H1 (cell line): ENCODE measurements around the gene TMEM63A. TPM values are rescaled to one million over a fixed set of nuclear protein-coding genes. Genes with fewer than 3 reads are reported as not detected.

Source experiments
- CTCF ChIA-PET: fragments of 300-600 bp; sonication (Branson Sonifier 250); formaldehyde crosslinking; loops from one replicate; lab custom pipeline; 2021; ENCODE audit not compliant: partially characterized antibody; lab: Charles Lee
- POLR2A ChIA-PET: fragments of 300-600 bp; sonication (Branson Sonifier 250); formaldehyde crosslinking; loops from one replicate; lab custom pipeline; 2021; ENCODE audit warnings: inconsistent platforms; ENCODE audit not compliant: partially characterized antibody; lab: Charles Lee
- DNase-seq, 2 experiments: peaks; one replicate each; pipeline versions ENCODE4 v3.0.0 to v3.0.0-alpha.2; 2010 to 2022; ENCODE audit warnings: low spot score in 2 of 2, low read depth in 1 of 2, mixed read lengths in 1 of 2
- FAIRE-seq: peaks from 2 replicates; lab custom pipeline; 2011; peaks lifted over from hg19 to GRCh38; lab: Jason Lieb, UNC
- H2AFZ ChIP-seq: 2 replicates; pipeline ENCODE4 v1.8.1; 2012; ENCODE audit warnings: low read length, inconsistent platforms
- H2AK5ac ChIP-seq: 2 replicates; pipeline ENCODE4 v1.6.1; 2013; ENCODE audit warnings: low read depth, low read length
- H2BK120ac ChIP-seq: replicated peaks from 2 replicates; pipeline ENCODE3; 2013; ENCODE audit warnings: low read depth, low read length, inconsistent platforms
- H2BK12ac ChIP-seq: 2 replicates; pipeline ENCODE4 v1.6.1; 2013; ENCODE audit warnings: low read depth, low read length
- H2BK15ac ChIP-seq: 2 replicates; pipeline ENCODE4 v1.6.1; 2013; ENCODE audit warnings: low read length
- H2BK20ac ChIP-seq: 2 replicates; pipeline ENCODE4 v1.6.1; 2013; ENCODE audit warnings: low read length
- H2BK5ac ChIP-seq: 2 replicates; pipeline ENCODE4 v1.6.1; 2013; ENCODE audit warnings: low read depth, low read length
- H3K14ac ChIP-seq: 2 replicates; pipeline ENCODE4 v1.6.1; 2013; ENCODE audit warnings: inconsistent platforms; ENCODE audit not compliant: insufficient read length
- H3K18ac ChIP-seq: 2 replicates; pipeline ENCODE4 v1.6.1; 2013; ENCODE audit warnings: low read length; ENCODE audit errors: extremely low read depth
- H3K23ac ChIP-seq: 2 replicates; pipeline ENCODE4 v1.6.1; 2013; ENCODE audit warnings: inconsistent platforms; ENCODE audit not compliant: insufficient read length
- H3K23me2 ChIP-seq: 2 replicates; pipeline ENCODE4 v1.6.1; 2013; ENCODE audit warnings: low read depth, low read length
- H3K27ac ChIP-seq: 2 replicates; pipeline ENCODE4 v1.6.1; 2011; ENCODE audit warnings: low read depth, low read length, inconsistent platforms
- H3K27me3 ChIP-seq, 4 experiments: replicated peaks in 1 of 4; 1 replicate in 1 of 4; 2 replicates in 3 of 4; pipeline versions ENCODE4 v1.6.1 to v1.8.1; 2011 to 2013; ENCODE audit warnings: low read length in 3 of 4, mild to moderate bottlenecking in 3 of 4, inconsistent platforms in 2 of 4, mixed read lengths in 2 of 4, moderate library complexity in 1 of 4; ENCODE audit not compliant: control insufficient read depth in 3 of 4, insufficient read depth in 3 of 4; ENCODE audit errors: extremely low read depth in 1 of 4
- H3K36me3 ChIP-seq, 4 experiments: 2 replicates each; pipeline versions ENCODE4 v1.6.1 to v1.8.1; 2011 to 2013; ENCODE audit warnings: mild to moderate bottlenecking in 4 of 4, low read length in 3 of 4, moderate library complexity in 2 of 4, control low read depth in 1 of 4, inconsistent platforms in 1 of 4; ENCODE audit not compliant: insufficient read depth in 4 of 4, control insufficient read depth in 2 of 4
- H3K4ac ChIP-seq: replicated peaks from 2 replicates; pipeline ENCODE3; 2013; ENCODE audit warnings: low read length, low read depth, mixed read lengths, inconsistent platforms; ENCODE audit not compliant: insufficient read length
- H3K4me1 ChIP-seq, 4 experiments: replicated peaks in 1 of 4; 1 replicate in 1 of 4; 2 replicates in 3 of 4; pipeline versions ENCODE4 v1.6.1 to v1.8.1; 2011 to 2013; ENCODE audit warnings: low read length in 3 of 4, inconsistent platforms in 2 of 4, mixed read lengths in 1 of 4; ENCODE audit not compliant: insufficient read depth in 4 of 4, control insufficient read depth in 3 of 4
- H3K4me2 ChIP-seq, 2 experiments: 2 replicates each; pipeline versions ENCODE4 v1.6.1 to v1.8.1; 2011 to 2013; ENCODE audit warnings: low read depth in 2 of 2, low read length in 2 of 2, control low read depth in 1 of 2, inconsistent platforms in 1 of 2, mild to moderate bottlenecking in 1 of 2; ENCODE audit not compliant: insufficient read depth in 1 of 2
- H3K4me3 ChIP-seq, 4 experiments: fragments of 200-600, 300-600 bp in 1 of 4; sonication (generic), shearing (Covaris generic), sonication (Bioruptor Twin) in 1 of 4; 2 replicates each; pipeline versions ENCODE4 v1.5.1 to v1.8.1; 2011 to 2016; ENCODE audit warnings: low read length in 4 of 4, low read depth in 3 of 4, control low read depth in 2 of 4, inconsistent platforms in 2 of 4, mild to moderate bottlenecking in 2 of 4, mixed read lengths in 1 of 4, moderate library complexity in 1 of 4; ENCODE audit not compliant: insufficient read depth in 2 of 4; ENCODE audit errors: extremely low read depth in 1 of 4
- H3K56ac ChIP-seq: replicated peaks from 2 replicates; pipeline ENCODE3; 2013; ENCODE audit warnings: low read depth, mild to moderate bottlenecking, mixed read lengths, low read length, inconsistent platforms; ENCODE audit not compliant: insufficient read length
- H3K79me1 ChIP-seq: 2 replicates; pipeline ENCODE4 v1.6.1; 2013; ENCODE audit warnings: low read depth, low read length, control low read depth
- H3K79me2 ChIP-seq, 2 experiments: 2 replicates each; pipeline versions ENCODE4 v1.6.1 to v1.8.1; 2012 to 2013; ENCODE audit warnings: low read length in 2 of 2, mild to moderate bottlenecking in 2 of 2, inconsistent platforms in 1 of 2; ENCODE audit not compliant: insufficient read depth in 2 of 2, control insufficient read depth in 1 of 2
- H3K9ac ChIP-seq, 4 experiments: replicated peaks in 1 of 4; 1 replicate in 1 of 4; 2 replicates in 3 of 4; pipeline versions ENCODE4 v1.6.1 to v1.8.1; 2011 to 2013; ENCODE audit warnings: low read depth in 3 of 4, low read length in 3 of 4, control low read depth in 2 of 4, mild to moderate bottlenecking in 2 of 4, moderate library complexity in 2 of 4, inconsistent platforms in 1 of 4; ENCODE audit errors: extremely low read depth in 1 of 4
- H3K9me3 ChIP-seq, 2 experiments: 2 replicates each; pipeline versions ENCODE4 v1.6.1 to v1.8.1; 2012 to 2013; ENCODE audit warnings: mild to moderate bottlenecking in 2 of 2, moderate library complexity in 2 of 2, control low read depth in 1 of 2, inconsistent platforms in 1 of 2, low read depth in 1 of 2, low read length in 1 of 2, mixed read lengths in 1 of 2; ENCODE audit not compliant: insufficient read depth in 2 of 2
- H4K20me1 ChIP-seq, 2 experiments: replicated peaks in 1 of 2; 2 replicates each; pipeline versions ENCODE3 to v1.8.1; 2011 to 2013; ENCODE audit warnings: inconsistent platforms in 2 of 2, low read length in 2 of 2, mild to moderate bottlenecking in 1 of 2; ENCODE audit not compliant: insufficient read depth in 2 of 2, control insufficient read depth in 1 of 2
- H4K5ac ChIP-seq: 2 replicates; pipeline ENCODE4 v1.6.1; 2013; ENCODE audit warnings: low read length, low read depth, mixed read lengths, inconsistent platforms; ENCODE audit not compliant: insufficient read length
- H4K8ac ChIP-seq: 2 replicates; pipeline ENCODE4 v1.8.0; 2013; ENCODE audit warnings: mild to moderate bottlenecking, moderate library complexity, low read length, inconsistent platforms; ENCODE audit not compliant: insufficient read depth; ENCODE audit errors: extremely low read depth
- H4K91ac ChIP-seq: replicated peaks from 2 replicates; pipeline ENCODE3; 2013; ENCODE audit warnings: low read length, mixed read lengths, inconsistent platforms; ENCODE audit not compliant: insufficient read length
- ASH2L ChIP-seq: fragments of 200-600, 300-600 bp; sonication (generic); IDR thresholded peaks from one replicate; pipeline ENCODE4 v1.7.1; 2017; ENCODE audit warnings: low read length
- ATF2 ChIP-seq: IDR thresholded peaks from 2 replicates; pipeline ENCODE4 v1.6.1; 2012; ENCODE audit warnings: low read length, inconsistent platforms
- USF2 ChIP-seq: IDR thresholded peaks from 2 replicates; pipeline ENCODE4 v1.6.1; 2011; ENCODE audit warnings: low read length, improper control_type of control experiment
- ZNF274 ChIP-seq: IDR thresholded peaks from 2 replicates; pipeline ENCODE4 v1.7.0; 2012; ENCODE audit warnings: low read length, borderline replicate concordance; ENCODE audit errors: extremely low read depth
- whole genome bisulfite sequencing, 2 experiments: shearing (Covaris generic) in 1 of 2; methylation state at CpG; one replicate each; pipeline versions ENCODE4 v1.1.6 to v1.1.7; 2013 to 2015; ENCODE audit warnings: low lambda C conversion rate in 2 of 2, mixed read lengths in 2 of 2, inconsistent platforms in 1 of 2, low coverage in 1 of 2, missing lambda C conversion rate in 1 of 2; ENCODE audit not compliant: insufficient replicate concordance in 2 of 2, insufficient coverage in 1 of 2, insufficient read length in 1 of 2; ENCODE audit errors: extremely low coverage in 1 of 2, missing lambda C conversion rate in 1 of 2; 5-methylcytosine and 5-hydroxymethylcytosine counted together
- polyA plus RNA-seq, 7 experiments: library from polyadenylated mRNA; depleted of rRNA in 3 of 7; stranded (reverse) in 5 of 7; unstranded in 2 of 7; fragments of >200 nt in 5 of 7; fragments of 200-250 nt in 2 of 7; gene quantifications; 1 replicate in 5 of 7; 2 replicates in 1 of 7; 4 replicates in 1 of 7; pipeline versions ENCODE4 v1.2.1 to v1.2.3, GENCODE V29; 2011 to 2013; ENCODE audit warnings: missing spikeins in 2 of 7, mixed read lengths in 2 of 7
- total RNA-seq: library from RNA; stranded (reverse); fragmentation: NEBNext Ultra II Directional; extraction: Animal tissue kit (Norgen Biotek cat#: 25700); gene quantifications from 2 replicates; pipeline ENCODE4 v1.2.1, GENCODE V29; 2021

The TMEM63A gene
- total and polyA plus RNA-seq, 2 of the 8 experiments (the other 6 are each of a cell fraction or from before 2014, with no cell fraction given), result 26.1 to 55.4 TPM

DNA sequence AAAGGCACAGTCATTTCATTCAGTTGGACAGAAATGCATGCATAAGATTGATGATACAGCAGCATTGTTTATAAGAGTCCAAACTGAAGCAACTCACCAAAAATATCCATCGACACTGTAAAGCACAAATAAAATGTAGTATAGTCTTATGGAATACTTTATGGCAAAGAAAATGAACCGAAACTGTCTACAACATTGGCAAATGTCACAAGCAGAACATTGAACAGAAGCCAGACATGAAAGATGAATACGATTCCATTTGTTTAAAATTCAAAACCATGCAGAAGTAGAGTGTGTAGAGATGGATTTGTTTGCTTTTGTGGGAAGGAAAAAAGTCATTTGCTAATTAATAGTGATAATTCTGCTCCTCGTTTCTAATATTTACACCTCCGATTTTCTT lies 14.3 kb upstream of the TMEM63A start:
- Histone ChIP-seq H3K14ac (no peak overlapping the region), H2BK15ac (no peak overlapping the region), H3K4me1 (peaks cover 0 to 21% (median 19%) of the 10 kb centered on the region in 4 experiments; a peak in 6 of 7 replicates), H4K20me1 (no peaks in the 10 kb centered on the region), H2BK5ac (no peak overlapping the region), H3K9me3 (no peaks in the 10 kb centered on the region), H2BK20ac (no peak overlapping the region), H3K27me3 (no peaks in the 10 kb centered on the region), H3K4me2 (no peak overlapping the region), H3K9ac (no peak overlapping the region), H2AK5ac (no peak overlapping the region), H3K56ac (no peak overlapping the region), H3K4ac (no peak overlapping the region), H3K79me1 (no peaks in the 10 kb centered on the region), H3K18ac (no peak overlapping the region), H3K23ac (no peak overlapping the region), H2BK12ac (no peak overlapping the region), H4K91ac (no peak overlapping the region), H2BK120ac (no peak overlapping the region), H2AFZ (no peak overlapping the region), H3K36me3 (no peaks in the 10 kb centered on the region), H3K23me2 (no peaks in the 10 kb centered on the region), H4K8ac (no peak overlapping the region), H3K27ac (no peak overlapping the region), H3K4me3 (no peak overlapping the region), H3K79me2 (no peaks in the 10 kb centered on the region), H4K5ac (no peak overlapping the region)
- TF ChIP-seq ASH2L (no peak), ATF2 (no peak), USF2 (no peak), ZNF274 (no peak)
- FAIRE-seq (no peak), DNase-seq (no peak)
- ChIA-PET CTCF (interaction anchor here (0.6 to 18.7 kb wide), 4 partner anchors 10 to 109 kb away, joined by 6 to 406 read pairs (median 22); partner anchors contain the start of genes LEFTY1 and TMEM63A), POLR2A (interaction anchor here (0.6 to 5.2 kb wide), 4 partner anchors 8 to 39 kb away, joined by 3 to 63 read pairs (median 6); partner anchors contain the start of genes LEFTY1 and TMEM63A)
- WGBS, 2 experiments, result 93% methylated on average over 5 of the region's 5 CpGs; no CpG with 5 or more reads in 1 of the 2 experiments
